Hair follicle dermal papilla cell (primary cell): ENCODE data around the gene ZSWIM4. TPM values are rescaled to one million over a fixed set of nuclear protein-coding genes. Genes with fewer than 3 reads are reported as not detected.

Source experiments
- small RNA-seq: library from RNA; depleted of rRNA; stranded (forward); fragments of <200 nt; gene quantifications from one replicate; pipeline ENCODE3, GENCODE V24; 2012
- total RNA-seq: library from RNA; depleted of rRNA; stranded (reverse); fragments of >200 nt; gene quantifications from 2 replicates; pipeline ENCODE4 v1.2.3, GENCODE V29; 2012

The ZSWIM4 gene
- total RNA-seq: 8.4 and 11.4 TPM in 2 replicates

GRCh38 chr19:13794757-13795589 is at the start of gene ZSWIM4:
Gene ZSWIM4 (plus strand): TSS chr19:13795443. CDS start chr19:13795649, 206 bp downstream.

GRCh38 chr19:13764101-13764807 is 31.0 kb upstream of the ZSWIM4 start, which contains the start of gene MRI1:
Gene MRI1 (plus strand): TSS chr19:13764522. CDS start chr19:13764589, 67 bp downstream.

GRCh38 chr19:13774217-13775191 is 20.7 kb upstream of the ZSWIM4 start, which contains the start of gene C19orf53:
Gene C19orf53 (plus strand): TSS chr19:13774456. CDS start chr19:13774478, 22 bp downstream.

GRCh38 chr19:13876834-13877233 is 81.6 kb downstream of the ZSWIM4 start, which contains the start of gene NANOS3:
Gene NANOS3 (plus strand): TSS chr19:13877134. CDS start chr19:13877249, 115 bp downstream.

Small RNA genes lying within 50 kb of the gene (small RNA-seq; reads per million reads assigned to genes)
- gene MIR181C (17.0 reads per million, percentile 95 among the genes with 10 or more reads in this experiment), gene MIR181D (54.2 reads per million, percentile 97 among the genes with 10 or more reads in this experiment), gene RN7SL619P (not detected)

Other genes starting within 250 kb of the ZSWIM4 start
- 22.5 and 26.3 TPM in 2 replicates for gene MRI1, start 30.9 kb upstream of the ZSWIM4 start, total RNA-seq
- 30.0 and 42.6 TPM in 2 replicates for gene C19orf53, start 21.0 kb upstream of the ZSWIM4 start, total RNA-seq
- gene NANOS3, start 81.7 kb downstream of the ZSWIM4 start, total RNA-seq: 0.49 TPM in 1 of 2 replicates, not detected in the other
- 0.36 and 0.97 TPM in 2 replicates for gene BRME1, start 110.7 kb downstream of the ZSWIM4 start, total RNA-seq
- gene CC2D1A, start 110.8 kb downstream of the ZSWIM4 start, total RNA-seq: 24.7 and 26.8 TPM in 2 replicates
- gene PODNL1, start 143.0 kb downstream of the ZSWIM4 start, total RNA-seq: 7.2 and 11.5 TPM in 2 replicates
- gene DCAF15, start 157.1 kb downstream of the ZSWIM4 start, total RNA-seq: 12.8 and 14.3 TPM in 2 replicates
- 3.2 TPM in 2 replicates for gene RFX1, start 210.9 kb downstream of the ZSWIM4 start, total RNA-seq
- not detected in 2 replicates for gene RLN3, start 232.7 kb downstream of the ZSWIM4 start, total RNA-seq
- 0.49 and 2.1 TPM in 2 replicates for gene IL27RA, start 236.3 kb downstream of the ZSWIM4 start, total RNA-seq